Breast epithelium (tissue), 3 donors: ENCODE measurements around the gene PNKD.

ENCODE experiments used
- POLR2A ChIP-seq: fragments of 450-650 bp; IDR thresholded peaks from one replicate; pipeline ENCODE4 v1.6.1; 2016; ENCODE audit warnings: antibody characterized with exemption, mild to moderate bottlenecking, moderate library complexity
- TF ChIP-seq, protein P1 (sequence below), 3 donors: fragments of 450-650 bp; IDR thresholded peaks; one replicate each; pipeline ENCODE4 v1.5.1; 2016 to 2017; ENCODE audit warnings: antibody characterized with exemption in 3 of 3, mild to moderate bottlenecking in 3 of 3, moderate library complexity in 3 of 3

- TF ChIP-seq, protein P1, sequence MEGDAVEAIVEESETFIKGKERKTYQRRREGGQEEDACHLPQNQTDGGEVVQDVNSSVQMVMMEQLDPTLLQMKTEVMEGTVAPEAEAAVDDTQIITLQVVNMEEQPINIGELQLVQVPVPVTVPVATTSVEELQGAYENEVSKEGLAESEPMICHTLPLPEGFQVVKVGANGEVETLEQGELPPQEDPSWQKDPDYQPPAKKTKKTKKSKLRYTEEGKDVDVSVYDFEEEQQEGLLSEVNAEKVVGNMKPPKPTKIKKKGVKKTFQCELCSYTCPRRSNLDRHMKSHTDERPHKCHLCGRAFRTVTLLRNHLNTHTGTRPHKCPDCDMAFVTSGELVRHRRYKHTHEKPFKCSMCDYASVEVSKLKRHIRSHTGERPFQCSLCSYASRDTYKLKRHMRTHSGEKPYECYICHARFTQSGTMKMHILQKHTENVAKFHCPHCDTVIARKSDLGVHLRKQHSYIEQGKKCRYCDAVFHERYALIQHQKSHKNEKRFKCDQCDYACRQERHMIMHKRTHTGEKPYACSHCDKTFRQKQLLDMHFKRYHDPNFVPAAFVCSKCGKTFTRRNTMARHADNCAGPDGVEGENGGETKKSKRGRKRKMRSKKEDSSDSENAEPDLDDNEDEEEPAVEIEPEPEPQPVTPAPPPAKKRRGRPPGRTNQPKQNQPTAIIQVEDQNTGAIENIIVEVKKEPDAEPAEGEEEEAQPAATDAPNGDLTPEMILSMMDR (IDR thresholded peaks at IDR 0.05), result no peak
- no peak for TF ChIP-seq POLR2A
Measured at GRCh38 chr2:218271865-218272530, 1.7 kb downstream of the PNKD start.
